ENCODE results near the gene NLRP1.

NLRP1 gene

DNA sequence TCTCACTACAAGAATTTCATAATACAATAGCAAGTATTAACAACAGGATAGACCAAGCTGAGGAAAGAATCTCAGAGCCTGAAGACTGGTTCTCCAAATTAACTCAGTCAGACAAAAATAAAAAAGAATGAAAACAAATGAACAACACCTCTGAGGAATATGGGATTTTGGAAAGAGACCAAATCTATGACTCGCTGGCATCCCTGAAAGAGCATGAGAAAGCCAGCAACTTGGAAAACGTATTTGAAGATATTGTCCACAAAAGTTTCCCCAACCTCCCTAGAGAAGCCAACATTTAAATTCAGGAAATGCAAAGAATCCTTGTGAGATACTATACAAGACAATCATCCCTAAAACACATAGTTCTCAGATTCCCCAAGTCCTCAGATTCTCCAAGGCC is 20.9 kb downstream of the NLRP1 start:
- no peaks in the 10 kb centered on the region for H3K9me3 ChIP-seq (ENCODE audit: control insufficient read depth, insufficient read depth, low read length)
- H3K4me1 ChIP-seq (ENCODE audit: control insufficient read depth, insufficient read depth, low read length) = no peaks in the 10 kb centered on the region
- H3K36me3 ChIP-seq (ENCODE audit: control insufficient read depth, insufficient read depth, low read length) = no peaks in the 10 kb centered on the region
- no peak overlapping the region for H3K9ac ChIP-seq (ENCODE audit: low read depth, low read length)
- H3K27me3 ChIP-seq (ENCODE audit: control insufficient read depth, insufficient read depth, low read length) = no peaks in the 10 kb centered on the region
- H3K4me3 ChIP-seq (ENCODE audit: low read depth, low read length) = no peak overlapping the region

DNA sequence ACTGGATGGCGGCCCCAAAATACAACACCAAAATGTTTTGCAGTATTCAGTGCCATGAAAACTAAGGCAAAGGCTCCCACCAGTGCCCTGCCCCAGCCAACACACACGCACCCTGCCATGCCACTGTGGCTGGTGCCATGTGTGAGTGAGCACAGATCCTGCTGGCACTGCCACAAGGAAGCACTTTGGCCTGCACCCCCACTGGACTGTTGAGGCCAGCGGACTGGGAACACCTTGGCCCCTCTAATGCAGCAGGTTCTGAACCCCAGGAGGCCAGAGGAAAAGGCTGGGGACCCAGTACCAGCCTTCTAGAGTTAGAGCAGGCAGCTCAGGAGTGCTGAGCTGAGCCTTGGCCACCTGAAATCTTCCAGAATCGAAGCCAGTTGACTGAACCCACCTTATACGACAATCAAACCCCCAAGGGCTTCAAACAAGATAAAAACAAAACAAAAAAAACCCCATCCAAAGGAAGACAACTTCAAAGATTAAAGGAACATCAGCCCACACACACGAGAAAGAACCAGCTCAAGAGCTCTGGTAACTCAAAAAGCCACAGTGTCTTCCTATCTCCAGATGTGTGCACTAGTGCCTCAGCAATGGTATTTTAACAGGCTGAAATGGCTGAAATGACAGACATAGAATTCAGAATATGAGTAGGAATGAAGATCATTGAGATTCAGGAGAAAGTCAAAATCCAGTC is 21.5 kb downstream of the NLRP1 start:
- no peaks in the 10 kb centered on the region for H3K4me1 ChIP-seq (ENCODE audit: control insufficient read depth, insufficient read depth, low read length)
- no peak overlapping the region for H3K9ac ChIP-seq (ENCODE audit: low read depth, low read length)
- H3K9me3 ChIP-seq (ENCODE audit: control insufficient read depth, insufficient read depth, low read length) = no peaks in the 10 kb centered on the region
- no peak overlapping the region for H3K4me3 ChIP-seq (ENCODE audit: low read depth, low read length)
- no peaks in the 10 kb centered on the region for H3K27me3 ChIP-seq (ENCODE audit: control insufficient read depth, insufficient read depth, low read length)
- no peaks in the 10 kb centered on the region for H3K36me3 ChIP-seq (ENCODE audit: control insufficient read depth, insufficient read depth, low read length)

DNA sequence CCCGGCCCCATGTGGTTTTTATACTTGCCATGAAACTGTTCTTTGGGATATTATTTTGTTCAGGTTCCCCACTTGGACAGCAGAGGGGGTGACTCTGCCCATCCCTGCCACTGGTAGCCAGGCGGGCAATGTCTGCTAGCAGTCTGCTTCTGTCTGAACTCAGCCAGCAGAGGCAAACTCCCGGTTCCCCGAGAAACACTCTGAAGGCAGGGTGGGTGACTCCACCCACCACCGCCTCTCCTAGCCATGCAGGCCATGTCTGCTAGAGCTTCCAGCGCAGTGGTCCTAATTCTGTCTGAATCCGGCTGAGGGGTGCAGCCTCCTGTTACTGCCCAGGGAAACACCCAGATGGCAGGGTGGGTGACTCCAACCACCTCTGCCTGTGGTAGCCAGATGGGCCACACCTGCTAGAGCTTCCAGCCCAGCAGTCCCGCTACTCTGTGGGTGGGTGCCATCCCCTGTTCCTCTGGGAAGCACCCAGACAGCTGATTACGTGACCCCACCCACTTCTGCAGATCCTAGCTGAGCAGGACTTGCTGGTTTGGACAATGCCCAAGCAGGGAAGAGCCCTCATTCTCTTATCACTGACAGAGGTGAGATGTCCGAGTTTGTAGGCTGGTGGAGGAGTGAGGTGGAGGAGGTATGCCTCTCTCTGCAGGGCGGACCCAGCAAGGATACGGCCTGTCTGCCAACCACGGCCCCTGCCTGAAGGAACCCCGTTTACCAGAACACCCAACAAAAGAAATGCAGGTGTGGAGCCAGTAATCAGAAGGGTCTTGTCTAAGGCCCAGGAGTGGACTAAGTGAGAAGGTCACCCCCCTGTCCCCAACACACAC is 22.4 kb downstream of the NLRP1 start:
- Histone ChIP-seq H3K36me3 (ENCODE audit: control insufficient read depth, insufficient read depth, low read length) (no peaks in the 10 kb centered on the region), H3K9me3 (ENCODE audit: control insufficient read depth, insufficient read depth, low read length) (no peaks in the 10 kb centered on the region), H3K9ac (ENCODE audit: low read depth, low read length) (no peak overlapping the region), H3K4me3 (ENCODE audit: low read depth, low read length) (no peak overlapping the region), H3K27me3 (ENCODE audit: control insufficient read depth, insufficient read depth, low read length) (no peaks in the 10 kb centered on the region), H3K4me1 (ENCODE audit: control insufficient read depth, insufficient read depth, low read length) (no peaks in the 10 kb centered on the region)

DNA sequence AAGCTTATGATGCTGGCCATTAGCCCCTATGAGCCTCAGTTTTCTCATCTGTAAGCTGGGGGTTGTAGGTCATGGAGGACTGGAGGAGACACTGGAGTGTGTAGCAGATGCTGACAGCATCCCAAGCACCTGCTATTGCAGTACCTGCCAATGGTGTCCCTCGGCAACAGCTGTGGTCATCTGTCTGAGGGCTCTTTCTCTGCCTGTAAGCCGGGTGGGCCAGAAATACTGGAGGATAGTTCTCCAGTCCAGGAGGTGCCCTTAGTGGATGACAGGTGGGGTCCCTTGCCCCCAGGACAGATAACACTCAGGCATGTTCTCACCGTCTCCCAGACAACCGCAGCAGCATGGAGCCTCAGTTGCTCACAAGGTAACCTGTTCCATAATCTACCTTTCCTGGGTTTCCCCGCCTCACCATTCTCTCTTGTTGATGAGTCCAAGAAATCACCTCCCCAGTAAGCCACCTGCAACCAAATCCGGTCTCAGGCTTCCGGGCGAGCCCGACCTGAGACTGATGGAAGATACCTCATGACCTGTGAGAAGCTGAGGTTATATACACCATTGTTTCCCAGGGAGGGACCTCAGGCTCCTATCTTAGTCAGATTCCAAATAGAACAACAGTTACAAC is 23.8 kb downstream of the NLRP1 start:
- no peaks in the 10 kb centered on the region for H3K27me3 ChIP-seq (ENCODE audit: control insufficient read depth, insufficient read depth, low read length)
- no peaks in the 10 kb centered on the region for H3K4me1 ChIP-seq (ENCODE audit: control insufficient read depth, insufficient read depth, low read length)
- H3K9me3 ChIP-seq (ENCODE audit: control insufficient read depth, insufficient read depth, low read length) = no peaks in the 10 kb centered on the region
- no peaks in the 10 kb centered on the region for H3K36me3 ChIP-seq (ENCODE audit: control insufficient read depth, insufficient read depth, low read length)
- no peak overlapping the region for H3K4me3 ChIP-seq (ENCODE audit: low read depth, low read length)
- no peak overlapping the region for H3K9ac ChIP-seq (ENCODE audit: low read depth, low read length)

DNA sequence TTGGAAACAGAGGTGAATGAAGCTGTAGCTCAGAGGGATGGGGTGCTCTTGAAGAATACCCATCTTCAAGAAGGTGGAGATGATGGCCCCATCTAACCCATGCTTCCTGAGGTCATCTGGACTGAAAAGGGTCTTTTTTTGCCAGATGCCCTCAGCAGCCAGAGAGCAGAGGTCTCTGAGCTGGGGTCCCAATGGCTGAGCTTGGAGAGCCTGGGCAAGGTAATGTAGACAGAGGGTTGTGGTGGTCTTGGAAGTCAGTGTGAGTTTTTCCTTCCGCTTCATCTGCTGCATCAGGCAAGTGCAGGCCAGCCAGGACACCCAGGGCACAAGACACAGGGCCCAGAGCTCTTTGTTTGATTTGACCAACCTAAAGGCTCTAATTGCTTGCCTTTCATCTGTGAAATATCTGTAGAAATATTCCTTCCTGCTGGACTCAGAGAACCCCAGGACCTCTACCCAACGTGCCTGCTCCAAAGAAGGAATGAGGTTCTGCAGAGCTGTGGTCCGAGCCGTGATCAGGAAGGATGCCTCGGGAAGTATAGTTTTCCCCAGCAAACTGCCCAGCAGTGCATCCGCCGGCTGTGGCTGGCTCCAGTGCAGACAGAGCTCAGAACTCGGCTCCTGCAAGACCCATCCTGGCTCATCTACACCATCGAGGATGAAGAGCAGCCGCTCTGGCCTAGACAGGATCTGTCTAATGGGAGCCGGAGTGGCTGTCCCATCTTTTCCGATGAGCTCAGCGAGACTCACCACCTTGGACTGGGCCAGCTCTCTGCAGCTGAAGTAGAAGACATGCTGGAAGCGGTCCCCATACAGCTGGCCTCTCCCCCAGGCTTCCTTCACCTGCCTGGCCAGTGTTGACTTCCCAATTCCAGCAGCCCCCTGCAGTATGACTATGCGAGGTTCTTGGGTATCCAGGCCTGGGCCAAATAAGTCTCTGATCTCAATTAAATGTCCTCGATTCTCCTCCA is 25.2 kb downstream of the NLRP1 start:
- H3K4me3 ChIP-seq (ENCODE audit: low read depth, low read length) = no peak overlapping the region
- no peaks in the 10 kb centered on the region for H3K4me1 ChIP-seq (ENCODE audit: control insufficient read depth, insufficient read depth, low read length)
- no peaks in the 10 kb centered on the region for H3K9me3 ChIP-seq (ENCODE audit: control insufficient read depth, insufficient read depth, low read length)
- H3K9ac ChIP-seq (ENCODE audit: low read depth, low read length) = no peak overlapping the region
- no peaks in the 10 kb centered on the region for H3K27me3 ChIP-seq (ENCODE audit: control insufficient read depth, insufficient read depth, low read length)
- no peaks in the 10 kb centered on the region for H3K36me3 ChIP-seq (ENCODE audit: control insufficient read depth, insufficient read depth, low read length)

DNA sequence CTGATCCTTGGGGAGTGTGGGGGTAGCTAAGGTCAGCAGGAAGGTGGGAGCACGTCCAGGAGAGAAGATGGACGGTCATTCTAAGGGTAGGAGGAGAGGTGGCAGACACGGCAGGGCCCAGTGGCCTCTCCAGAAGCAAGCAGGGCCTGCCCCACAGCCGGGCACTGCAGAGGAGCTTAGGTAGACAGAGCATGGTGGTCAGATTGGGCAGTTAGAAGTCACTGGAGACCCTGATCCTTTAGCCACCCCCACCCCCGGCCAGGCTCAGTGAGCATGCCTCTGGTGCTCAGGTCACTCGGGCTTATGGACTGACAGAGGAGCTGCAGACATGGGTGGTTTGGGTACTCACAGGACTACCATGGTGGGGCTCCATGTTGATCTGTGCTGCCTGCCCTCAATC is 26.3 kb downstream of the NLRP1 start:
- H3K27me3 ChIP-seq (ENCODE audit: control insufficient read depth, insufficient read depth, low read length) = no peaks in the 10 kb centered on the region

DNA sequence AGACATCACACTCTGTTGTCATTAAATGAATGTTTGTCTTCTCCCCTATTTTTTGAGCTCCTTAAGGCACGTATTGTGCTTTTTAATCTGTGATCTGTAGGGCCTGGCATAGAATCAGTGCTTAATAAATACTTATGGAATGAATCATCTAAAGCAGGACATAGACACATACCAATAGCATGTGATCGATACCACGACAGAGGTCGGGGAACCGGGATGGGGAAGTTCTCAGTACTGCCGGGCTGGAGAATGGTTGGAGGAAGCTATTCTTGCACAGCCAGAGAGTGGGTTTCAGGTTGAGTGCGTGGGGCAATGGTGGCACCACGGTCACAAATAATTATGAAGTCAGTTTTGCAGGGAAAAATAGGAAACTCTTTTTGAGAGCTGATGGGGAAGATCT is 26.8 kb downstream of the NLRP1 start:
- Histone ChIP-seq H3K9me3 (ENCODE audit: control insufficient read depth, insufficient read depth, low read length) (no peaks in the 10 kb centered on the region), H3K27me3 (ENCODE audit: control insufficient read depth, insufficient read depth, low read length) (no peaks in the 10 kb centered on the region), H3K36me3 (ENCODE audit: control insufficient read depth, insufficient read depth, low read length) (no peaks in the 10 kb centered on the region), H3K9ac (ENCODE audit: low read depth, low read length) (no peak overlapping the region), H3K4me3 (ENCODE audit: low read depth, low read length) (no peak overlapping the region), H3K4me1 (ENCODE audit: control insufficient read depth, insufficient read depth, low read length) (no peaks in the 10 kb centered on the region)

More for the DNA sequence above, 26.3 kb downstream of the NLRP1 start:
- H3K9me3 ChIP-seq (ENCODE audit: control insufficient read depth, insufficient read depth, low read length) = no peaks in the 10 kb centered on the region
- no peak overlapping the region for H3K9ac ChIP-seq (ENCODE audit: low read depth, low read length)
- H3K4me3 ChIP-seq (ENCODE audit: low read depth, low read length) = no peak overlapping the region
- no peaks in the 10 kb centered on the region for H3K36me3 ChIP-seq (ENCODE audit: control insufficient read depth, insufficient read depth, low read length)
- H3K4me1 ChIP-seq (ENCODE audit: control insufficient read depth, insufficient read depth, low read length) = no peaks in the 10 kb centered on the region

DNA sequence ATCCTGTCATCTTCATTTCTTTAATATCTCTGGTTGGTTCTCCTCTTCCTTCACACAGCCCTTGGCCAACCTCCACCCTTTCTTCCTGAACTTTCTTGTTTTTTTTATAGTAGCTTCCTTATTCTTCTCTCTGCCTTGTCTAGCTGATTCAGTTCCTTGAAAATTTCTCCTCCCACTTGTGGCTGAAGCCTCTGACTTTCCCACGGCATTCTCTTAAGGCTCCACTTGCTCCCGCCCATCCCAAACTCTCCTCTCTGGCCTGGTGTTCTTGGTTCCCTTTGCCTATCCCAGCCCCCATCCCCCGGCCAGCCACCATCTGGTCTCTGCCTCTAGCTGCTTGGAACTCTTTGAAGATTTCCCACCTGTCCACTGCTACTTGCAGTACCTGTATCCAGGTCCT is 29.1 kb downstream of the NLRP1 start:
- H3K27me3 ChIP-seq (ENCODE audit: control insufficient read depth, insufficient read depth, low read length) = no peaks in the 10 kb centered on the region
- no peaks in the 10 kb centered on the region for H3K36me3 ChIP-seq (ENCODE audit: control insufficient read depth, insufficient read depth, low read length)
- H3K4me1 ChIP-seq (ENCODE audit: control insufficient read depth, insufficient read depth, low read length) = no peaks in the 10 kb centered on the region
- no peak overlapping the region for H3K4me3 ChIP-seq (ENCODE audit: low read depth, low read length)
- H3K9me3 ChIP-seq (ENCODE audit: control insufficient read depth, insufficient read depth, low read length) = no peaks in the 10 kb centered on the region
- no peak overlapping the region for H3K9ac ChIP-seq (ENCODE audit: low read depth, low read length)

DNA sequence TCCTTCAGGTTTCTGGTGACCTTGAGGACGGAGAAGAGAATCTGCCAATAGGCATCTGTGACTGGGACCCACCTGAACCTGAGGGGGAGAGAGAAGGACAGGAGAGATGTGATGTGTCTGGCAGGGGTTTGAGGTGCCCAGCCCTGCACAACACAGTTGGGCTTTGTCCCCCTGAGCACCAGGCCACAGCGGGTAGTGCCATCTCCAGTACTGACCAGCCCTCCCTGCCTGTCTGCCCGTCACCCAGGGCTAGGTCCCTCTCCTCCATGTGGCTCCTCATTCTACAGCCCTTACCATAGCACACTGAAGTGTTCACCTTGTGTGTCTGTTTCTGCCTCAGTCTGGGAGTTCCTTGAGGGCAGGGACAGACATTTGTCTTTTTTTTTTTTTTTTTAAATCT is 30.8 kb downstream of the NLRP1 start:
- H3K9ac ChIP-seq (ENCODE audit: low read depth, low read length) = no peak overlapping the region
- H3K27me3 ChIP-seq (ENCODE audit: control insufficient read depth, insufficient read depth, low read length) = no peaks in the 10 kb centered on the region
- H3K36me3 ChIP-seq (ENCODE audit: control insufficient read depth, insufficient read depth, low read length) = no peaks in the 10 kb centered on the region
- no peaks in the 10 kb centered on the region for H3K9me3 ChIP-seq (ENCODE audit: control insufficient read depth, insufficient read depth, low read length)
- no peaks in the 10 kb centered on the region for H3K4me1 ChIP-seq (ENCODE audit: control insufficient read depth, insufficient read depth, low read length)
- H3K4me3 ChIP-seq (ENCODE audit: low read depth, low read length) = no peak overlapping the region

DNA sequence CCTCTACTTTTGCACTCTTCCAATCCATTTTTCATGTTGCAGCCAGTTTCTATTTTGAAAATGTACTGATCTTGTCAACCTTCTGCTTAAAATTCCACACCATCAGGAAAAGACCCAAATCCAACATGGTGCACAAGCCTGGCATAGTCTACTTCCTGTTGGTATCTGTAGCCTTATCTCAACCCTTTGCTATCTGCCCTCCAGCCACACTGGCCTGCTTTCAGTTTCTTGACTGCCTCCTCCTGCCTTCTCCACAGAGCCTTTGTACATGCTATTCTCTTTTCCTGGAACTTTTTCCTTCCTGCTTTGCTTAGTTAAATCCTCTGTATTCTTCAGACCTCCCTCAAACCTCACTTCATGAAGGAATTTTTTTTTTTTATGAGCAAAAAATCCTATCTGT is 31.5 kb downstream of the NLRP1 start:
- Histone ChIP-seq H3K4me1 (ENCODE audit: control insufficient read depth, insufficient read depth, low read length) (no peaks in the 10 kb centered on the region), H3K9me3 (ENCODE audit: control insufficient read depth, insufficient read depth, low read length) (no peaks in the 10 kb centered on the region), H3K4me3 (ENCODE audit: low read depth, low read length) (no peak overlapping the region), H3K9ac (ENCODE audit: low read depth, low read length) (no peak overlapping the region), H3K27me3 (ENCODE audit: control insufficient read depth, insufficient read depth, low read length) (no peaks in the 10 kb centered on the region), H3K36me3 (ENCODE audit: control insufficient read depth, insufficient read depth, low read length) (no peaks in the 10 kb centered on the region)
